Effector memory CD8-positive, alpha-beta T cell (primary cell): ENCODE measurements around the gene CYP2R1.

Experiments used
- ATAC-seq: fragments of 150-1000 bp; cut with Tn5 transposase; replicated peaks from 2 replicates; pipeline ENCODE4 v1.10.0; 2021; ENCODE audit warnings: mild to moderate bottlenecking, moderate library complexity
- DNase-seq, 3 experiments: peaks; one replicate each; pipeline ENCODE4 v3.0.0; 2021
- H3K27ac Mint-ChIP-seq, 2 donors: one replicate each; pipeline ENCODE4 v1.8.0; 2022; ENCODE audit warnings: mild to moderate bottlenecking in 2 of 2, mixed read lengths in 2 of 2, moderate library complexity in 2 of 2
- H3K27me3 Mint-ChIP-seq, 2 donors: one replicate each; pipeline ENCODE4 v1.8.0; 2022; ENCODE audit warnings: mixed read lengths in 2 of 2
- H3K36me3 Mint-ChIP-seq: one replicate; pipeline ENCODE4 v1.8.0; 2022; ENCODE audit warnings: mild to moderate bottlenecking, moderate library complexity, mixed read lengths; ENCODE audit not compliant: insufficient read depth
- H3K4me1 Mint-ChIP-seq, 2 donors: one replicate each; pipeline ENCODE4 v1.8.0; 2022; ENCODE audit warnings: low read depth in 2 of 2, mixed read lengths in 2 of 2
- H3K4me3 Mint-ChIP-seq, 2 donors: one replicate each; pipeline ENCODE4 v1.8.0; 2022; ENCODE audit warnings: mild to moderate bottlenecking in 2 of 2, mixed read lengths in 2 of 2, moderate library complexity in 2 of 2
- H3K9me3 Mint-ChIP-seq, 2 donors: one replicate each; pipeline ENCODE4 v1.8.0; 2022; ENCODE audit warnings: mixed read lengths in 2 of 2

CYP2R1 gene

DNA sequence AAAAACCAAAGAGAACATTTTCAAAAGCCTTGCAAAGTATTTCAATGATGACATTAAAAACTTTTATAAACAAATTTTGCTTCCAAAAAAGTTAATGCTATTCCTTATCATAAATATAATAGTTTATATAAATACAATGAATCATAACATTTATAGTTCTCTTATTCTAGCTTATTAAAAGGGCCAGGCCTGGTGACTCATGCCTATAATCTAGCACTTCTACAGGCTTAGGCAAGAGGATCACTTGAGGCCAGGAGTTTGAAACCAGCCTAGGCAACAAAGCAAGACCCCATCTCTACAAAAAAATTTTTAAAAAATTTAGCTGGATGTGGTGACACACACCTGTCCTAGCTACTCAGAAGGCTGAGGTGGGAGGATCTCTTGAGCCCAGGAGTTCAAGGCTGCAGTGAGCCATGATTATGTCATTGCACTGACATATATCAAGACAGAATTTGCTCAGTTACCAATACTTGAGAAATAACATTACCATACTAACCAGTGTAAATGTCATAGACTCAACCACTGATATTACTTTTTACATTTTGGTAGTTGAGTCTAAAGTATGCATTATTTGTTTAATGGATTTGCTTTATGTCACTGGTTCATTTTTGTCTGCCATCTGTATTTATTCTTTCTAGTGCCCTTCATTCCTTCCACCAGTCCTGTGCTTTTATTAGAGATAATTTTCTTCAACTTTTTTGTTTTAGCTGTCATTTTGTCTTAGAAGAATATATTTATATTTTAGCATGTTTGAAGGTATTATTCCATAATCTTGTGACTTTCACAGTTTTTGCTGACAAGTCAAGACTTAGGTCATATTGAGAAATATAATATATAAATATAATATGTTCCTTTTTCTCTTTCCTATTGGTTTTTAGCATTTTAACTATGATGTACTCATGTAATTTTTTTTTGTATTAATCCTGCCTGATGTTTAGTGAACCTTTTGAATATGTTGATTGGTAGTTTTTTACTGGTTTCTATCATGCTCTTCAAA, 56.2 kb downstream of the CYP2R1 start:
- Mint-ChIP-seq H3K36me3 (peaks cover 26% of the 10 kb centered on the region), H3K4me1 (no peaks in the 10 kb centered on the region), H3K9me3 (no peaks in the 10 kb centered on the region), H3K4me3 (no peak overlapping the region), H3K27me3 (no peaks in the 10 kb centered on the region), H3K27ac (peak overlapping the region in 1 of 2 donors; percentile 35)
- DNase-seq (no peak), ATAC-seq (no peak)
